ENCODE measurements around the gene ASIC3. TPM values are rescaled to one million over a fixed set of nuclear protein-coding genes. Genes with fewer than 3 reads are reported as not detected.

ASIC3 gene
- polyA plus RNA-seq, 1 donor (not counting 4 experiments of a cell fraction or from before 2014, with no cell fraction given), result 0.35 TPM

- Histone ChIP-seq H3K27me3 (ENCODE audit: control insufficient read depth, extremely low read depth, insufficient read depth, low read length) (peaks cover 3% of the 10 kb centered on the region), H3K79me2 (ENCODE audit: control insufficient read depth, insufficient read depth, low read length) (no peaks in the 10 kb centered on the region), H2AFZ (ENCODE audit: control insufficient read depth, low read length) (no peak overlapping the region), H3K4me2 (ENCODE audit: control insufficient read depth, extremely low read depth, insufficient read depth, low read depth, low read length) (no peak overlapping the region), H4K20me1 (ENCODE audit: control insufficient read depth, extremely low read depth, insufficient read depth, low read length) (no peaks in the 10 kb centered on the region), H3K9me3 (ENCODE audit: control insufficient read depth, low read depth, low read length) (no peaks in the 10 kb centered on the region), H3K9ac (ENCODE audit: control insufficient read depth, extremely low read depth, insufficient read depth, low read length) (no peak overlapping the region), H3K36me3 (ENCODE audit: control insufficient read depth in 2 of 2, extremely low read depth in 1 of 2, insufficient read depth in 2 of 2, low read length in 2 of 2) (no peaks in the 10 kb centered on the region), H3K4me3 (ENCODE audit: control insufficient read depth in 2 of 3, extremely low read depth in 1 of 3, insufficient read depth in 2 of 3, low read depth in 1 of 3, low read length in 3 of 3) (no peak overlapping the region), H3K9me1 (ENCODE audit: control insufficient read depth, extremely low read depth, insufficient read depth, low read length) (no peaks in the 10 kb centered on the region), H3K27ac (ENCODE audit: control insufficient read depth, insufficient read depth, low read length) (no peak overlapping the region), H3K4me1 (ENCODE audit: control insufficient read depth, extremely low read depth, insufficient read depth, low read length) (peaks cover 4% of the 10 kb centered on the region)
- DNase-seq (ENCODE audit: low read depth, low spot score), result no peak
- TF ChIP-seq EZH2 (IDR thresholded peaks at IDR 0.05; ENCODE audit: low read length), result no peak
- TF ChIP-seq, protein P1, sequence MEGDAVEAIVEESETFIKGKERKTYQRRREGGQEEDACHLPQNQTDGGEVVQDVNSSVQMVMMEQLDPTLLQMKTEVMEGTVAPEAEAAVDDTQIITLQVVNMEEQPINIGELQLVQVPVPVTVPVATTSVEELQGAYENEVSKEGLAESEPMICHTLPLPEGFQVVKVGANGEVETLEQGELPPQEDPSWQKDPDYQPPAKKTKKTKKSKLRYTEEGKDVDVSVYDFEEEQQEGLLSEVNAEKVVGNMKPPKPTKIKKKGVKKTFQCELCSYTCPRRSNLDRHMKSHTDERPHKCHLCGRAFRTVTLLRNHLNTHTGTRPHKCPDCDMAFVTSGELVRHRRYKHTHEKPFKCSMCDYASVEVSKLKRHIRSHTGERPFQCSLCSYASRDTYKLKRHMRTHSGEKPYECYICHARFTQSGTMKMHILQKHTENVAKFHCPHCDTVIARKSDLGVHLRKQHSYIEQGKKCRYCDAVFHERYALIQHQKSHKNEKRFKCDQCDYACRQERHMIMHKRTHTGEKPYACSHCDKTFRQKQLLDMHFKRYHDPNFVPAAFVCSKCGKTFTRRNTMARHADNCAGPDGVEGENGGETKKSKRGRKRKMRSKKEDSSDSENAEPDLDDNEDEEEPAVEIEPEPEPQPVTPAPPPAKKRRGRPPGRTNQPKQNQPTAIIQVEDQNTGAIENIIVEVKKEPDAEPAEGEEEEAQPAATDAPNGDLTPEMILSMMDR (optimal IDR thresholded peaks at IDR 0.05 in 1 of 3, IDR thresholded peaks at IDR 0.05 in 1 of 3, conservative IDR thresholded peaks at IDR 0.05 in 1 of 3; ENCODE audit: extremely low read depth in 1 of 3, insufficient read depth in 2 of 3, low read length in 3 of 3), result no peak
- dilution Hi-C loops (cut with MboI; ENCODE audit: extremely low pct_ligation_motif_present, low sequenced_read_pairs), result no loop called here
- FAIRE-seq, result no peak
Measured at GRCh38 chr7:151001546-151001945, 46.8 kb upstream of the ASIC3 start.

DNA sequence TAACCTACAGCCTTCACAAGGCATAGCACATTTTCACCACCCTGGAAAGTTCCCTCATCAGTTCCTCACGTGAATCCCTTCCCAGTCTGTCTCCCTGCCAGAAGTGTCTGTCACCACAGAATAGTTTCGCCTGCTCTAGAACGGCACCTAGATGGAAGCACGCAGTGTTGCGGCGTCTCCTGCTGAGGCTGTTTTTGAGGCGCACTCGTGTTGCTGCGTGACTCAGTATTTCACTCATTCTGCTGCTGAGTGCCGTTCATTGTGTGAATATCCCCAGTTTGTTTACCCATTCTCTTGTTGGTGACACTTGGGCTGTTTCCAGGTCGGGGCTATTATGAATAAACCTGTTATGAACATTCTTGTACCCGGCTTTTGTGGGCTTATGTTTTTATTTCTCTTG lies 44.8 kb upstream of the ASIC3 start:
- H3K9ac ChIP-seq (ENCODE audit: control insufficient read depth, extremely low read depth, insufficient read depth, low read length), result no peak overlapping the region
- H3K27ac ChIP-seq (ENCODE audit: control insufficient read depth, insufficient read depth, low read length), result no peak overlapping the region
- no peaks in the 10 kb centered on the region for H4K20me1 ChIP-seq (ENCODE audit: control insufficient read depth, extremely low read depth, insufficient read depth, low read length)
- dilution Hi-C loops (cut with MboI; ENCODE audit: extremely low pct_ligation_motif_present, low sequenced_read_pairs), result no loop called here
- H3K79me2 ChIP-seq (ENCODE audit: control insufficient read depth, insufficient read depth, low read length), result no peaks in the 10 kb centered on the region
- H3K4me3 ChIP-seq (ENCODE audit: control insufficient read depth in 2 of 3, extremely low read depth in 1 of 3, insufficient read depth in 2 of 3, low read depth in 1 of 3, low read length in 3 of 3), result no peak overlapping the region
- FAIRE-seq (no peak), DNase-seq (ENCODE audit: low read depth, low spot score) (no peak)
- H3K36me3 ChIP-seq (ENCODE audit: control insufficient read depth in 2 of 2, extremely low read depth in 1 of 2, insufficient read depth in 2 of 2, low read length in 2 of 2), result no peaks in the 10 kb centered on the region
- no peaks in the 10 kb centered on the region for H3K9me1 ChIP-seq (ENCODE audit: control insufficient read depth, extremely low read depth, insufficient read depth, low read length)
- H3K4me1 ChIP-seq (ENCODE audit: control insufficient read depth, extremely low read depth, insufficient read depth, low read length), result peaks cover 4% of the 10 kb centered on the region
- TF ChIP-seq, protein P1 (optimal IDR thresholded peaks at IDR 0.05 in 1 of 3, IDR thresholded peaks at IDR 0.05 in 1 of 3, conservative IDR thresholded peaks at IDR 0.05 in 1 of 3; ENCODE audit: extremely low read depth in 1 of 3, insufficient read depth in 2 of 3, low read length in 3 of 3), result no peak
- no peak for TF ChIP-seq EZH2 (IDR thresholded peaks at IDR 0.05; ENCODE audit: low read length)
- H3K27me3 ChIP-seq (ENCODE audit: control insufficient read depth, extremely low read depth, insufficient read depth, low read length), result peaks cover 3% of the 10 kb centered on the region
- no peak overlapping the region for H3K4me2 ChIP-seq (ENCODE audit: control insufficient read depth, extremely low read depth, insufficient read depth, low read depth, low read length)
- no peak overlapping the region for H2AFZ ChIP-seq (ENCODE audit: control insufficient read depth, low read length)
- H3K9me3 ChIP-seq (ENCODE audit: control insufficient read depth, low read depth, low read length), result no peaks in the 10 kb centered on the region
